Measurements from ENCODE around the gene PRPF39. TPM values are rescaled to one million over a fixed set of nuclear protein-coding genes. Genes with fewer than 3 reads are reported as not detected.

The PRPF39 gene
- total and polyA plus RNA-seq, 3 experiments from 2014 or later, result 9.0 to 49.1 (median 48.6) TPM

DNA sequence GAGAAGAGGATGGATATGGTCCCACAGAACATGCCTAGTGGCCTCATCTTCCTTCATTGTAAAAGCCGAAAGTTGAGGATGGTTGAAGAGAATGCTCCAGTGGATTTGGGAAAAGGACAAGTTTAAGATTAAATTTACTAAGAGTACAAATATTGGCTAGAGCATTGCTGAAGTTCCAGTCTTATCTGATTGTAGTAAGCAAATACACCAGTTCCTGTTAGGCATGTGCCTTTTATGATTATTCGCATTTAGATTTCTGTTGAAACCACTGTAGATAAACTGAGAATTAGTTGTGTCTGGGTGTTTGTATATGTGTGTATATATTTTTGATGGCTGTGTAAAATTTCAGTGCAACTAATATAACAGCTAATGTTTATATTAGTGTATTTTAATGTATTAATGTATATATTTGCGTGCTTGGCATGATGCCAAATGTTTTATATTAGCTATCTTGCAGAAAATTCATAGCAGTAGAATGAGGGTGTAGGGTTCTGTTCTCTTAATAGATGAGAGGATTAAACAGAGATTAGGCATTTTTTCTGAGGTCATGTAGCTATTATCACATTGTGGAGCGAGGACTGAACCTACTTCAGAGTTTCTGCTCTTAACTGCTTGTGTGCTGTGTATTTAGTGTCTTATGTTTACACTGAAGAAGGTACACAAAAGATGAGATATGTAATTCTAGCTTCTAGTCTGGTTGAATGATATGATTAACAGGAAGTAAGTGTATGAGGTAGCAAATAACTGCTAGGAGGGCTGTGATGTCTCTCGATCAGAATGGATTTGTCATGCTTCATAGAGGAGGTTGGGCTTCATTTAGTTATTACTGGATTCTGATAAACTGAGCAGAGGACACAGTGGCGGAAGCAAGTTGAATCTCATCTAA lies 29.2 kb downstream of the PRPF39 start:
- CTCF ChIA-PET, result interaction anchor here (1.5 kb wide), 1 partner anchor 16 kb away, joined by 4 read pairs; no protein-coding TSS in a partner anchor
- no peaks in the 10 kb centered on the region for H3K4me1 ChIP-seq (ENCODE audit: insufficient read depth, low read length)
- peaks cover 47% of the 10 kb centered on the region for H3K36me3 ChIP-seq (ENCODE audit: insufficient read depth, low read length)
- Mint-ChIP-seq H3K27ac (peak overlapping the region; percentile 11 to 85 (median 34)), H3K4me3 (no peak overlapping the region), H3K27me3 (no peaks in the 10 kb centered on the region), H3K9me3 (no peaks in the 10 kb centered on the region), H3K36me3 (peaks cover 0 to 80% (median 27%) of the 10 kb centered on the region in 3 donors), H3K4me1 (peaks cover 3 to 13% (median 12%) of the 10 kb centered on the region in 3 donors)
- H3K27ac ChIP-seq (ENCODE audit: low read depth, low read length), result no peak overlapping the region
- POLR2A ChIA-PET, result interaction anchor here (1.0 kb wide), 1 partner anchor 21 kb away, joined by 3 read pairs; the partner anchor contains the start of gene FKBP3
- no peak for DNase-seq
- no peaks in the 10 kb centered on the region for H3K27me3 ChIP-seq (ENCODE audit: insufficient read depth, low read length, poor library complexity, severe bottlenecking)
- H3K4me3 ChIP-seq (ENCODE audit: low read length), result no peak overlapping the region
- H3K9me3 ChIP-seq (ENCODE audit: low read length), result no peaks in the 10 kb centered on the region

- Mint-ChIP-seq H3K36me3 (peaks cover 0 to 79% (median 27%) of the 10 kb centered on the region in 3 donors), H3K27ac (peak overlapping the region in 2 of 8 donors; percentile 41 to 47), H3K9me3 (no peaks in the 10 kb centered on the region), H3K27me3 (no peaks in the 10 kb centered on the region), H3K4me3 (no peak overlapping the region), H3K4me1 (peaks cover 3 to 13% (median 12%) of the 10 kb centered on the region in 3 donors)
- Histone ChIP-seq H3K27me3 (ENCODE audit: insufficient read depth, low read length, poor library complexity, severe bottlenecking) (no peaks in the 10 kb centered on the region), H3K4me3 (ENCODE audit: low read length) (no peak overlapping the region), H3K4me1 (ENCODE audit: insufficient read depth, low read length) (no peaks in the 10 kb centered on the region), H3K9me3 (ENCODE audit: low read length) (no peaks in the 10 kb centered on the region), H3K27ac (ENCODE audit: low read depth, low read length) (no peak overlapping the region), H3K36me3 (ENCODE audit: insufficient read depth, low read length) (peaks cover 42% of the 10 kb centered on the region)
- ChIA-PET CTCF (no interaction called here), POLR2A (interaction anchor here (1.0 kb wide), 1 partner anchor 20 kb away, joined by 3 read pairs; the partner anchor contains the start of gene FKBP3)
- no peak for DNase-seq
Observed at GRCh38 chr14:45114327-45114726, 30.4 kb downstream of the PRPF39 start.

DNA sequence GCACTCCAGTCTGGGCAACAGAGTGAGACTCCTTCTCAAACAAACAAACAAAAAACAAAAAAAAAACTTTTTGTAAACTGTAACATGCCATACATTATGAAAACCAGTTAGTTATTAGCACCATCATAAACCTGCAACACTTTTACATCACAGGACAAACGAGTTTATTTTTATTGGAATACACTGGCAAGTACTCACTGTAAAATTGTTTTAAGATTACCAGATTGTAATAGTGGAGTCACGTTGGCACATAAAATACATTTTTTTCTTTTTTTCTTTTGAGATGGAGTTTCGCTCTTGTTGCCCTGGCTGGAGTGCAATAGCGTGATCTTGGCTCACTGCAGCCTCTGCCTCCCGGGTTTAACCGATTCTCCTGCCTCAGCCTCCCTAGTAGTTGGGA lies 34.7 kb downstream of the PRPF39 start:
- POLR2A ChIA-PET, result no interaction called here
- H3K27ac Mint-ChIP-seq, result peak overlapping the region in 1 of 8 donors; percentile 65
- no peaks in the 10 kb centered on the region for H3K9me3 Mint-ChIP-seq
- peaks cover 1 to 15% (median 9%) of the 10 kb centered on the region in 3 donors for H3K4me1 Mint-ChIP-seq
- Histone ChIP-seq H3K27me3 (ENCODE audit: insufficient read depth, low read length, poor library complexity, severe bottlenecking) (no peaks in the 10 kb centered on the region), H3K27ac (ENCODE audit: low read depth, low read length) (no peak overlapping the region), H3K9me3 (ENCODE audit: low read length) (no peaks in the 10 kb centered on the region), H3K4me3 (ENCODE audit: low read length) (no peak overlapping the region), H3K36me3 (ENCODE audit: insufficient read depth, low read length) (peaks cover 33% of the 10 kb centered on the region), H3K4me1 (ENCODE audit: insufficient read depth, low read length) (no peaks in the 10 kb centered on the region)
- H3K4me3 Mint-ChIP-seq, result no peak overlapping the region
- H3K27me3 Mint-ChIP-seq, result no peaks in the 10 kb centered on the region
- peaks cover 5 to 77% (median 24%) of the 10 kb centered on the region in 3 donors for H3K36me3 Mint-ChIP-seq
- CTCF ChIA-PET, result interaction anchor here (2.5 kb wide), 1 partner anchor 13 kb away, joined by 5 read pairs; no protein-coding TSS in a partner anchor
- DNase-seq, result no peak

DNA sequence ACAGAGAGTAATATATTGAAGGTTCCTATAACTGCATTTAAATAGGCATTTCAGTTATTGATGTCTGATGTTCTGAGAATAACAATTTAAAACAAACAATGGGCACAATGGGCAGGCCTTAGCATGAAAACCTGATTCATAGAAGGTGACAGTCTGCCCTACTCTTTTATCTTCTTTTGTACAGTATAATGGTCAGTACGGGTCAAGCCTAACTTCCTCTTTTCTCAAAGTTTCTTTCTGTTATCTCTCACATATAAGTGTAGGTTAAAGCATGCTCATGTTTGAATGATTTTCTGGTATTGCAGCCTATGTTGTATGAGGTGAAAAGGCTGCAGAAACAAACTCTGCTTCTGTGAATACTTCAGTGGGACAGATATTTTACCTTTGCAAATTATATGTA lies 36.2 kb downstream of the PRPF39 start:
- H3K4me3 Mint-ChIP-seq, result no peak overlapping the region
- H3K27ac Mint-ChIP-seq, result peak overlapping the region in 2 of 8 donors; percentile 68 to 78
- Histone ChIP-seq H3K9me3 (ENCODE audit: low read length) (no peaks in the 10 kb centered on the region), H3K4me1 (ENCODE audit: insufficient read depth, low read length) (no peaks in the 10 kb centered on the region), H3K27me3 (ENCODE audit: insufficient read depth, low read length, poor library complexity, severe bottlenecking) (no peaks in the 10 kb centered on the region), H3K36me3 (ENCODE audit: insufficient read depth, low read length) (peaks cover 26% of the 10 kb centered on the region), H3K27ac (ENCODE audit: low read depth, low read length) (no peak overlapping the region), H3K4me3 (ENCODE audit: low read length) (no peak overlapping the region)
- no peak for DNase-seq
- H3K36me3 Mint-ChIP-seq, result peaks cover 5 to 75% (median 24%) of the 10 kb centered on the region in 3 donors
- POLR2A ChIA-PET, result no interaction called here
- H3K27me3 Mint-ChIP-seq, result no peaks in the 10 kb centered on the region
- peaks cover 1 to 8% (median 4%) of the 10 kb centered on the region in 3 donors for H3K4me1 Mint-ChIP-seq
- H3K9me3 Mint-ChIP-seq, result no peaks in the 10 kb centered on the region
- CTCF ChIA-PET, result no interaction called here

- POLR2A ChIA-PET, result no interaction called here
- H3K4me1 Mint-ChIP-seq, result peaks cover 7 to 21% (median 9%) of the 10 kb centered on the region in 3 donors
Observed at GRCh38 chr14:45123271-45123670, 39.4 kb downstream of the PRPF39 start.

DNA sequence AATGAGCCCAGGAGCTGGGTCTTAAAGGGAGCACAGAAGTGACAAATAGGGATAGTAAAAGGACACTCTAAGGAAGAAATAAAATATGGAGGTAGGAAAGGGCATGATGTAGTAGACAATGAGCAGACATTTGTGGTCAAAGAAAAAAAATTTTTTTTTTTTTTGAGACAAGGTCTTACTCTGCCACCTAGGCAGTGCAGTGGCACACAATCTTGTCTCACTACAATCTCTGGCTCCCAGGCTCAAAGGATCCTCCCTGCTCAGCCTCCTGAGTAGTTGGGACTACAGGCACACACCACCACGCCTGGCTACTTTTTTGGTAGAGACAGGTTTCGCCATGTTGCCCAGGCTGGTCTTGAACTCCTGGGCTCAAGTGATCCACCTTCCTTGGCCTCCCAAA lies 41.8 kb downstream of the PRPF39 start:
- no peak overlapping the region for H3K4me3 ChIP-seq (ENCODE audit: low read length)
- no peaks in the 10 kb centered on the region for H3K9me3 ChIP-seq (ENCODE audit: low read length)
- DNase-seq, result no peak
- H3K9me3 Mint-ChIP-seq, result no peaks in the 10 kb centered on the region
- no peak overlapping the region for H3K4me3 Mint-ChIP-seq
- no peaks in the 10 kb centered on the region for H3K27me3 Mint-ChIP-seq
- H3K4me1 Mint-ChIP-seq, result peaks cover 10 to 34% (median 29%) of the 10 kb centered on the region in 3 donors
- peaks cover 0 to 52% (median 16%) of the 10 kb centered on the region in 3 donors for H3K36me3 Mint-ChIP-seq
- H3K27me3 ChIP-seq (ENCODE audit: insufficient read depth, low read length, poor library complexity, severe bottlenecking), result no peaks in the 10 kb centered on the region
- no peak overlapping the region for H3K27ac ChIP-seq (ENCODE audit: low read depth, low read length)
- CTCF ChIA-PET, result interaction anchor here (0.8 to 1.2 kb wide), 2 partner anchors 32 to 143 kb away, joined by 3 read pairs; no protein-coding TSS in a partner anchor
- H3K4me1 ChIP-seq (ENCODE audit: insufficient read depth, low read length), result no peaks in the 10 kb centered on the region
- H3K27ac Mint-ChIP-seq, result no peak overlapping the region
- peaks cover 3% of the 10 kb centered on the region for H3K36me3 ChIP-seq (ENCODE audit: insufficient read depth, low read length)
- POLR2A ChIA-PET, result no interaction called here

More at GRCh38 chr14:45123271-45123670, 39.4 kb downstream of the PRPF39 start:
- H3K9me3 Mint-ChIP-seq, result no peaks in the 10 kb centered on the region
- H3K27me3 ChIP-seq (ENCODE audit: insufficient read depth, low read length, poor library complexity, severe bottlenecking), result no peaks in the 10 kb centered on the region
- H3K27ac Mint-ChIP-seq, result no peak overlapping the region
- H3K4me1 ChIP-seq (ENCODE audit: insufficient read depth, low read length), result no peaks in the 10 kb centered on the region
- no peak overlapping the region for H3K4me3 ChIP-seq (ENCODE audit: low read length)
- peaks cover 5 to 63% (median 24%) of the 10 kb centered on the region in 3 donors for H3K36me3 Mint-ChIP-seq
- no peaks in the 10 kb centered on the region for H3K9me3 ChIP-seq (ENCODE audit: low read length)
- peaks cover 12% of the 10 kb centered on the region for H3K36me3 ChIP-seq (ENCODE audit: insufficient read depth, low read length)
- no peaks in the 10 kb centered on the region for H3K27me3 Mint-ChIP-seq
- no peak overlapping the region for H3K27ac ChIP-seq (ENCODE audit: low read depth, low read length)
- DNase-seq, result no peak
- CTCF ChIA-PET, result interaction anchor here (1.2 kb wide), 1 partner anchor 10 kb away, joined by 3 read pairs; no protein-coding TSS in a partner anchor
- no peak overlapping the region for H3K4me3 Mint-ChIP-seq

GRCh38 chr14:45128963-45129629 lies 45.2 kb downstream of the PRPF39 start:
- ChIA-PET POLR2A (no interaction called here), CTCF (interaction anchor here (1.8 kb wide), 1 partner anchor 11 kb away, joined by 5 read pairs; no protein-coding TSS in a partner anchor)
- Histone ChIP-seq H3K27me3 (ENCODE audit: insufficient read depth, low read length, poor library complexity, severe bottlenecking) (no peaks in the 10 kb centered on the region), H3K4me3 (ENCODE audit: low read length) (no peak overlapping the region), H3K27ac (ENCODE audit: low read depth, low read length) (no peak overlapping the region), H3K36me3 (ENCODE audit: insufficient read depth, low read length) (no peaks in the 10 kb centered on the region), H3K4me1 (ENCODE audit: insufficient read depth, low read length) (peaks cover 11% of the 10 kb centered on the region), H3K9me3 (ENCODE audit: low read length) (no peaks in the 10 kb centered on the region)
- H3K27ac Mint-ChIP-seq, result no peak overlapping the region
- H3K4me3 Mint-ChIP-seq, result no peak overlapping the region
- peaks cover 0 to 34% (median 9%) of the 10 kb centered on the region in 3 donors for H3K36me3 Mint-ChIP-seq
- H3K4me1 Mint-ChIP-seq, result peaks cover 23 to 56% (median 51%) of the 10 kb centered on the region in 3 donors
- no peaks in the 10 kb centered on the region for H3K27me3 Mint-ChIP-seq
- H3K9me3 Mint-ChIP-seq, result no peaks in the 10 kb centered on the region
- DNase-seq, result no peak
